SK-N-SH (cell line): Measurements from ENCODE around the gene PLOD2.

Source experiments
- EZH2phosphoT487 ChIP-seq: fragments of 200-600 bp; sonication (generic); IDR thresholded peaks from 2 replicates; pipeline ENCODE4 v1.6.1; 2017; ENCODE audit warnings: low read depth, mixed run types, mild to moderate bottlenecking, antibody characterized with exemption, moderate library complexity, borderline replicate concordance
- SIN3A ChIP-seq: IDR thresholded peaks from 2 replicates; pipeline ENCODE4 v1.6.1; 2012; ENCODE audit warnings: low read depth, mild to moderate bottlenecking, low read length, moderate library complexity, borderline replicate concordance
- TAF1 ChIP-seq: IDR thresholded peaks from 2 replicates; pipeline ENCODE4 v1.6.1; 2012; ENCODE audit warnings: low read depth, mild to moderate bottlenecking, low read length, moderate library complexity, borderline replicate concordance
- TF ChIP-seq, protein P1 (sequence below): fragments of 200-600 bp; sonication (generic); IDR thresholded peaks from 2 replicates; pipeline ENCODE4 v1.6.1; 2017; ENCODE audit warnings: antibody characterized with exemption, mild to moderate bottlenecking, moderate library complexity

DNA sequence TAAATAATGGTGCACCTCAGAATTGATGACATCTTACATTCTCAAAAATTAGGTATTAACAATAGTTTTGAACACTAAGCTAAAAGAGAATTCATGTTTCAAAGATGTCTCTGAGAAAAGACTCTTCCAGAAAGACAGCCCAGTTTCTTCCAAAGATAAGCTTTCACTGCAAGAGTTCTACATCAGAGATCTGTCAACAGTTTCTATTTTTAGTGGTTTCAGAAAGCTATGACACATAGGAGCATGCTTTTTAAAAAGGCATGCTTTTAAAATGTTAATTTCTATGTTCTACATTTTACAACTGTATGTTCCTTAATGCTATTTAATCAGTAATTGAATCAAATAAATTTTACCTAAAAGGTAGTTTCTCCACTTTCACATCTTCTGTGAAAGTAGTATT, 88.2 kb downstream of the PLOD2 start:
- TF ChIP-seq EZH2phosphoT487 (no peak), SIN3A (no peak), TAF1 (no peak)
- TF ChIP-seq, protein P1, sequence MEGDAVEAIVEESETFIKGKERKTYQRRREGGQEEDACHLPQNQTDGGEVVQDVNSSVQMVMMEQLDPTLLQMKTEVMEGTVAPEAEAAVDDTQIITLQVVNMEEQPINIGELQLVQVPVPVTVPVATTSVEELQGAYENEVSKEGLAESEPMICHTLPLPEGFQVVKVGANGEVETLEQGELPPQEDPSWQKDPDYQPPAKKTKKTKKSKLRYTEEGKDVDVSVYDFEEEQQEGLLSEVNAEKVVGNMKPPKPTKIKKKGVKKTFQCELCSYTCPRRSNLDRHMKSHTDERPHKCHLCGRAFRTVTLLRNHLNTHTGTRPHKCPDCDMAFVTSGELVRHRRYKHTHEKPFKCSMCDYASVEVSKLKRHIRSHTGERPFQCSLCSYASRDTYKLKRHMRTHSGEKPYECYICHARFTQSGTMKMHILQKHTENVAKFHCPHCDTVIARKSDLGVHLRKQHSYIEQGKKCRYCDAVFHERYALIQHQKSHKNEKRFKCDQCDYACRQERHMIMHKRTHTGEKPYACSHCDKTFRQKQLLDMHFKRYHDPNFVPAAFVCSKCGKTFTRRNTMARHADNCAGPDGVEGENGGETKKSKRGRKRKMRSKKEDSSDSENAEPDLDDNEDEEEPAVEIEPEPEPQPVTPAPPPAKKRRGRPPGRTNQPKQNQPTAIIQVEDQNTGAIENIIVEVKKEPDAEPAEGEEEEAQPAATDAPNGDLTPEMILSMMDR = no peak
